Mesenchymal stem cell (in vitro differentiated cells and primary cell): ENCODE data around the gene RBM41.

Experiments used
- DNase-seq: peaks from one replicate; pipeline ENCODE4 v3.0.0-alpha.2; 2013
- H2AFZ ChIP-seq: one replicate; pipeline ENCODE4 v1.6.1; 2013; ENCODE audit warnings: low read depth, mild to moderate bottlenecking, control low read depth, inconsistent platforms, low read length, moderate library complexity
- H2AK5ac ChIP-seq: 2 replicates; pipeline ENCODE4 v1.6.1; 2013; ENCODE audit warnings: low read length, moderate library complexity, mild to moderate bottlenecking, inconsistent platforms; ENCODE audit not compliant: severe bottlenecking
- H2BK120ac ChIP-seq: one replicate; pipeline ENCODE4 v1.6.1; 2013; ENCODE audit warnings: low read depth, mild to moderate bottlenecking, inconsistent platforms, low read length, moderate library complexity
- H2BK12ac ChIP-seq, 2 experiments: one replicate each; pipeline ENCODE4 v1.6.1; 2013; ENCODE audit warnings: inconsistent platforms in 2 of 2, low read length in 2 of 2, mild to moderate bottlenecking in 2 of 2, moderate library complexity in 2 of 2, control low read depth in 1 of 2
- H2BK15ac ChIP-seq: one replicate; pipeline ENCODE4 v1.6.1; 2013; ENCODE audit warnings: mild to moderate bottlenecking, low read depth, inconsistent platforms; ENCODE audit not compliant: poor library complexity, severe bottlenecking
- H2BK5ac ChIP-seq: 2 replicates; pipeline ENCODE4 v1.6.1; 2013; ENCODE audit warnings: low read depth, mild to moderate bottlenecking, low read length, control low read depth, inconsistent platforms; ENCODE audit not compliant: poor library complexity, severe bottlenecking
- H3K14ac ChIP-seq, 2 experiments: one replicate each; pipeline ENCODE4 v1.6.1; 2013; ENCODE audit warnings: inconsistent platforms in 2 of 2, low read length in 2 of 2, control low read depth in 1 of 2, mild to moderate bottlenecking in 1 of 2, moderate library complexity in 1 of 2
- H3K18ac ChIP-seq, 2 experiments: one replicate each; pipeline ENCODE4 v1.6.1; 2013; ENCODE audit warnings: inconsistent platforms in 2 of 2, low read length in 2 of 2, control low read depth in 1 of 2, low read depth in 1 of 2, mild to moderate bottlenecking in 1 of 2
- H3K23ac ChIP-seq, 2 experiments: one replicate each; pipeline ENCODE4 v1.6.1; 2013; ENCODE audit warnings: inconsistent platforms in 2 of 2, low read length in 2 of 2, mild to moderate bottlenecking in 2 of 2, moderate library complexity in 2 of 2, control low read depth in 1 of 2
- H3K27ac ChIP-seq: 2 replicates; pipeline ENCODE4 v1.5.1; 2013; ENCODE audit warnings: mild to moderate bottlenecking, moderate library complexity, low read length, control low read depth, inconsistent platforms; ENCODE audit not compliant: poor library complexity, severe bottlenecking
- H3K27me3 ChIP-seq, 2 experiments: 2 replicates each; pipeline versions ENCODE4 v1.6.1 to v1.7.0; 2013; ENCODE audit warnings: low read length in 2 of 2, mild to moderate bottlenecking in 2 of 2, moderate library complexity in 2 of 2, control low read depth in 1 of 2, inconsistent platforms in 1 of 2; ENCODE audit not compliant: control insufficient read depth in 1 of 2, insufficient read depth in 1 of 2
- H3K36me3 ChIP-seq, 2 experiments: 2 replicates each; pipeline versions ENCODE4 v1.6.1 to v1.7.0; 2013; ENCODE audit warnings: low read length in 2 of 2, control low read depth in 1 of 2, inconsistent platforms in 1 of 2, low read depth in 1 of 2, mild to moderate bottlenecking in 1 of 2; ENCODE audit not compliant: insufficient read depth in 2 of 2, control insufficient read depth in 1 of 2
- H3K4ac ChIP-seq, 2 experiments: one replicate each; pipeline ENCODE4 v1.6.1; 2013; ENCODE audit warnings: inconsistent platforms in 2 of 2, low read length in 2 of 2, mild to moderate bottlenecking in 2 of 2, moderate library complexity in 2 of 2, control low read depth in 1 of 2, low read depth in 1 of 2
- H3K4me1 ChIP-seq: 2 replicates; pipeline ENCODE4 v1.6.1; 2013; ENCODE audit warnings: low read depth, low read length, control low read depth; ENCODE audit not compliant: control insufficient read depth, insufficient read depth
- H3K4me2 ChIP-seq: 2 replicates; pipeline ENCODE4 v1.6.1; 2013; ENCODE audit warnings: low read length, mild to moderate bottlenecking, inconsistent platforms; ENCODE audit not compliant: poor library complexity, severe bottlenecking
- H3K4me3 ChIP-seq, 2 experiments: 2 replicates each; pipeline versions ENCODE4 v1.5.1 to v1.7.0; 2013; ENCODE audit warnings: low read length in 2 of 2, mild to moderate bottlenecking in 2 of 2, control low read depth in 1 of 2, low read depth in 1 of 2; ENCODE audit not compliant: insufficient read depth in 1 of 2
- H3K79me1 ChIP-seq: replicated peaks from 2 replicates; pipeline ENCODE4 v1.6.1; 2013; ENCODE audit warnings: mild to moderate bottlenecking, control low read depth, low read length, inconsistent platforms; ENCODE audit not compliant: poor library complexity, severe bottlenecking
- H3K9ac ChIP-seq: 2 replicates; pipeline ENCODE4 v1.7.0; 2013; ENCODE audit warnings: mild to moderate bottlenecking, low read length, moderate library complexity
- H3K9me3 ChIP-seq: 2 replicates; pipeline ENCODE4 v1.7.0; 2013; ENCODE audit warnings: mild to moderate bottlenecking, low read length; ENCODE audit not compliant: control insufficient read depth
- H4K8ac ChIP-seq: one replicate; pipeline ENCODE4 v1.6.1; 2013; ENCODE audit warnings: inconsistent platforms, mild to moderate bottlenecking, low read length, moderate library complexity
- H4K91ac ChIP-seq: one replicate; pipeline ENCODE4 v1.6.1; 2013; ENCODE audit warnings: mild to moderate bottlenecking, low read length, inconsistent platforms
- WGBS: methylation state at CpG from one replicate; pipeline ENCODE4 v1.1.7; 2013; ENCODE audit warnings: mixed read lengths; 5-methylcytosine and 5-hydroxymethylcytosine counted together

RBM41 gene

GRCh38 chrX:107117993-107118321, 665 bp downstream of the RBM41 start:
- Histone ChIP-seq H2BK15ac (no peak overlapping the region), H2BK120ac (no peak overlapping the region), H3K23ac (no peak overlapping the region), H3K9me3 (no peaks in the 10 kb centered on the region), H4K8ac (no peak overlapping the region), H3K9ac (peak overlapping the region; percentile 87), H3K4me1 (no peaks in the 10 kb centered on the region), H3K18ac (no peak overlapping the region), H2AFZ (peak overlapping the region; percentile 39), H2BK12ac (no peak overlapping the region), H3K4me2 (no peak overlapping the region), H3K36me3 (peaks cover 2 to 35% of the 10 kb centered on the region in 2 experiments), H3K4ac (peak overlapping the region in 1 of 2 experiments; percentile 69), H3K4me3 (peak overlapping the region; percentile 63 to 80), H2AK5ac (no peak overlapping the region), H3K79me1 (peaks cover 2% of the 10 kb centered on the region), H2BK5ac (no peak overlapping the region), H4K91ac (no peak overlapping the region), H3K14ac (no peak overlapping the region), H3K27me3 (no peaks in the 10 kb centered on the region), H3K27ac (no peak overlapping the region)
- 0% methylated on average over 2 of the region's 8 CpGs for WGBS
- peak; percentile 9 for DNase-seq

DNA sequence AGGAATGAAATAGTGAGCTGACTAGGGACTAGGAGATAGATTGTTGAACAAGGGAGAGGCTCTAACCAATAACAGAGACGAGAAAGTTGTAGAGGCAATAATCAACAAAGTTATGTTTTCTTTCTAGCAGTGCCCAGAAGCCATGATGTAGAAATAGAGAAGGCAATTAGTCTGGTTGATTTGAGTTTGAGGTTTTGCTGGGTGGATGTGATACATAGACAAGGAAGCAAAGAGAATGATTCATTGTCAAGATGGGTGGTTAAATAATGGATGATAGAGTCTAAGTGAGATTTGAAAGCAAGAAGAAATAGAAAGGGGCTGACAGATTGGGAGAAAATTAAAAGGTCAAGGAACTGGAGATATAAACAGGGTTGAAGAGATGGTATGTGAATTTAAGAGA, 11.2 kb downstream of the RBM41 start:
- H3K4me3 ChIP-seq: no peak overlapping the region
- no peaks in the 10 kb centered on the region for H3K9me3 ChIP-seq
- H3K4me2 ChIP-seq: no peak overlapping the region
- no peak overlapping the region for H3K27ac ChIP-seq
- WGBS: 94% methylated on average over 1 of the region's 1 CpG
- H3K27me3 ChIP-seq: peaks cover 0 to 4% of the 10 kb centered on the region in 2 experiments
- H2BK5ac ChIP-seq: no peak overlapping the region
- no peak overlapping the region for H3K9ac ChIP-seq
- H3K36me3 ChIP-seq: peaks cover 0 to 19% of the 10 kb centered on the region in 2 experiments
- H3K4me1 ChIP-seq: no peaks in the 10 kb centered on the region
- H3K14ac ChIP-seq: no peak overlapping the region
- peaks cover under 1% of the 10 kb centered on the region for H3K79me1 ChIP-seq
- H4K8ac ChIP-seq: no peak overlapping the region
- H2BK12ac ChIP-seq: no peak overlapping the region
- no peak overlapping the region for H3K18ac ChIP-seq
- H2AFZ ChIP-seq: no peak overlapping the region
- no peak overlapping the region for H4K91ac ChIP-seq
- no peak overlapping the region for H2AK5ac ChIP-seq
- no peak for DNase-seq
- H2BK120ac ChIP-seq: no peak overlapping the region
- no peak overlapping the region for H2BK15ac ChIP-seq
- no peak overlapping the region for H3K4ac ChIP-seq
- H3K23ac ChIP-seq: no peak overlapping the region

GRCh38 chrX:107102980-107103379, 15.6 kb downstream of the RBM41 start:
- WGBS: no CpG with 5 or more reads among the region's 1 CpG
- no peak overlapping the region for H4K91ac ChIP-seq

GRCh38 chrX:107076158-107076557, 42.5 kb downstream of the RBM41 start:
- Histone ChIP-seq H4K91ac (no peak overlapping the region), H3K4me1 (no peaks in the 10 kb centered on the region), H3K79me1 (no peaks in the 10 kb centered on the region), H4K8ac (no peak overlapping the region), H2BK12ac (no peak overlapping the region), H2BK120ac (no peak overlapping the region), H2BK15ac (no peak overlapping the region), H3K18ac (no peak overlapping the region), H2BK5ac (no peak overlapping the region), H3K14ac (no peak overlapping the region), H3K36me3 (no peaks in the 10 kb centered on the region), H3K9me3 (peaks cover 11% of the 10 kb centered on the region), H2AFZ (no peak overlapping the region), H2AK5ac (no peak overlapping the region), H3K27me3 (no peaks in the 10 kb centered on the region), H3K9ac (no peak overlapping the region), H3K4me3 (no peak overlapping the region), H3K27ac (no peak overlapping the region), H3K4me2 (no peak overlapping the region), H3K4ac (no peak overlapping the region), H3K23ac (no peak overlapping the region)
- DNase-seq: no peak
- 100% methylated on average over 1 of the region's 6 CpGs for WGBS

More at GRCh38 chrX:107102980-107103379, 15.6 kb downstream of the RBM41 start:
- Histone ChIP-seq H2BK12ac (no peak overlapping the region), H2BK5ac (no peak overlapping the region), H3K4ac (no peak overlapping the region), H3K27ac (no peak overlapping the region), H2BK15ac (no peak overlapping the region), H3K9me3 (no peaks in the 10 kb centered on the region), H3K9ac (no peak overlapping the region), H2AK5ac (no peak overlapping the region), H3K4me2 (no peak overlapping the region), H3K18ac (no peak overlapping the region), H3K14ac (no peak overlapping the region), H2AFZ (no peak overlapping the region), H3K79me1 (peaks cover 1% of the 10 kb centered on the region), H2BK120ac (no peak overlapping the region), H3K36me3 (peaks cover 0 to 11% of the 10 kb centered on the region in 2 experiments), H3K4me3 (no peak overlapping the region), H3K23ac (no peak overlapping the region), H4K8ac (no peak overlapping the region), H3K4me1 (no peaks in the 10 kb centered on the region), H3K27me3 (no peaks in the 10 kb centered on the region)
- DNase-seq: no peak
